Activated naive CD8-positive, alpha-beta T cell treated with anti-CD3 and anti-CD28 coated beads, Interleukin-2, amount 50 U/mL, for 16 hours (primary cell): ENCODE results near the gene PTPRH.
"Not testable (repeated sequence)": the region's sequence is repeated elsewhere in the genome, so short reads cannot be mapped to it uniquely, and the experiment has no call there.

Experiments
- DNase-seq: peaks from one replicate; pipeline ENCODE4 v3.0.0-alpha.2; 2020; ENCODE audit warnings: low read depth, low spot score

Gene PTPRH

DNA sequence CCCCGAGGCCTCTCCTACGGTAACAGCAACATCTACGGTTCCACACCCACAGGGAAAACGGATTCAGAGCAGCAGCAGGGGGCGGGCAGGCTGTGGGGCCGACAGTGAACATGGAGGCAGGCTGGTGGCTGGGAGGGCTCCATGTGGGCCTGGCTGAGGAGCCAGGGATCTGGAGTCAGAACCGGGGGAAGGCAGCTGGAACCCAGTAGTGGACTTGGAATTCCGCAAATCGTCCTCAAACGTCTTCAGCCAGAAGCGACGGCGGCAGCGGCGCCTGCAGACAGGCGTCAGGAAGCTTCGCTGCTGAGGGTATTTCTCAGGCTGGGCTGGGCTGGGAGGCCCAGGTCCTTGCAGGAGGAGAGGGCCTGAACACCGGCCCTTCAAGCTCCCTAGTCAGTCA, 17.5 kb upstream of the PTPRH start:
- DNase-seq = no peak

DNA sequence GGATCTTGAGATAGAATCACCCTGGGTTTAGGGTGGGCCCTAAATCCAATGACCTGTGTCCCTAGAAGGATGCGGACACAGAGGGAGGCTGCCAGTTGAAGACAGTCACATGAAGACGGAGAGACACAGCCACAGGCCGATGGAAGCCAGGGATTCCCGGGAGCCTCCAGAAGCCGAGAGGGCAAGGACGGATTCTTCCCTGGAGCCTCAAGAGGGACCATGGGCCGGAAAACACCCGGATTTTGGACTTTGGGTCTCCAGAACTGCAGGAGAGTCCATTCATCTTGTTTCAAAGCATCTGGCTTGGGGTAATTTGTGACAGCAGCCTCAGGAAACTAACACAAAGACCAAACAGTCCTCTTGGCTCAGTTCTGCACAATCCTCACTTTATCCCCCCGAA, 17.0 kb upstream of the PTPRH start:
- no peak for DNase-seq

DNA sequence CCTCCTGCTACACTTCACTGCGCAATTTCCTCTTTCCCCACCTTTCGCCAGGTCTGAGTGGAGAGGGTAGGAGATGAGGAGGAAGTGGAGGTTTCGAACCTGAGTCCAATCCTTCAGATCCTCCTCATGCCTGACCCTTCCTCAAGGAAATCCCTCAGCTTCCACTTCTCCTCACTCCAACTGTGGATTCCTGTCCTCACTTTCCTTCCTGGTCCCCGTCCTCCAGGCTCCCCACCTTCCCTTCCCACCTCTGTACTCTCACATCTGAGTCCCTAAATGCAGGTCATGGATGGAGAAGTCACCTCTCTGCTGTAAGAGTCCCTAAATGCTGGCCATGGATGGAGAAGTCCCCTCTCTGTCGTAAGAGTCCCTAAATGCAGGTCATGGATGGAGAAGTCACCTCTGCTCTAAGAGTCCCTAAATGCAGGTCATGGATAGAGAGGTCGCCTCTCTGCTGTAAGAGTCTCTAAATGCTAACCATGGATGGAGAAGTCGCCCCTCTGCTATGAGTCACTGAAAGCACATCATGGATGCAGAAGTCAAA, 16.2 kb upstream of the PTPRH start:
- DNase-seq = no peak

DNA sequence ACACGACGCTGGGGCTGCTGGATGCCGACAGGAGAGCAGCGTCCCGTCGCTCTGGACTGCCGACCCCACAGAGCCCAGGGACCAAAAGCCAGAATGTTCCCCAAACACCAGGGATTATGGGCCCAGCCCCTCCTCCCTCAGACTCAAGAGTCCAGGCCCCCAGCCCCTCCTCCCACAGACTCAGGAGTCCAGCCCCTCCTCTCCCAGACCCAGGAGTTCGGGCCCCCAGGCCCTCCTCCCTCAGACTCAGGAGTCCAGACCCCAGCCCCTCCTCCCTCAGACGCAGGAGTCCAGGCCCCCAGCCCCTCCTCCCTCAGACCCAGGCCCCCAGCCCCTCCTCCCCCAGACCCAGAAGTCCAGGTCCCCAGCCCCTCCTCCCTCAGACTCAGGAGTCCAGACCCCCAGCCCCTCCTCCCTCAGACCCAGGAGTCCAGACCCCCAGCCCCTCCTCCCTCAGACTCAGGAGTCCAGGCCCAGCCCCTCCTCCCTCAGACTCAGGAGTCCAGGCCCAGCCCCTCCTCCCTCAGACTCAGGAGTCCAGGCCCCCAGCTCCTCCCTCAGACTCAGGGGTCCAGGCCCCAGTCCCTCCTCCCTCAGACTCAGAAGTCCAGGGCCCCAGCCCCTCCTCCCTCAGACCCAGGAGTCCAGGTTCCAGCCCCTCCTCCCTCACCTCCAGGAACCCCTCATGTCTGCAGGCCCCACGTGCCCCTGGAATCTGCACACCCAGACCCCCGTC, 15.5 kb upstream of the PTPRH start:
- not testable (repeated sequence) for DNase-seq

DNA sequence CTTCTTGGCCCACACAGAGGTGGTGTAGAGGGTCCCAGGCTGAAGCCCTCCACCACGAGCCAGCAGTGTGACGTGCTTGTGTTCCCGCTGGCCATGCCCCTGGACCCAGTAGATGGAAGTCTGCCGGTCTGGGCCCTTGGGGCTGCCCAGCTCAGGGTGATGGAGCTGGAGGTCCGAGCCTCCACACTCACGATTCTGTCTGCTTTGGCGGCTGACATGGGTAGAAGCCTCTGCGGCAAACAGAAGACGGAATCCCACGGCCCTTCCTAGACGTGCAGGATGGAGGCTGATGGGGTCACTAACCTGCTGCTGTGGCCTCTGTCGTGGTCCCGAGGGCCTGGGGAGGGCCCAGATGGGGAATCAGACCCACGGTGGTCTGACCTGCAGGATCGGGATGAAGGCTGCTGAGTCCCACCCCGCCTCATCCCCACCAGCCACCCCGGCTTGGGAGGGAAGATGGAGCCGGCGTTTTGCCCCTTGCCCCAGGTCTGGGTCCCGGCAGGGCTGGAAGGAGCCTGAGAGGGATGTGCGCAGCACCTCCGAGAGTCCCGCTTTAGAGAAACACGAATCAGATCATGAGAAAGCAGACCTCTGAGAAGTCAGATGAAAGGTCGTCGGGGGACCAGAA, 14.9 kb upstream of the PTPRH start:
- DNase-seq = no peak

DNA sequence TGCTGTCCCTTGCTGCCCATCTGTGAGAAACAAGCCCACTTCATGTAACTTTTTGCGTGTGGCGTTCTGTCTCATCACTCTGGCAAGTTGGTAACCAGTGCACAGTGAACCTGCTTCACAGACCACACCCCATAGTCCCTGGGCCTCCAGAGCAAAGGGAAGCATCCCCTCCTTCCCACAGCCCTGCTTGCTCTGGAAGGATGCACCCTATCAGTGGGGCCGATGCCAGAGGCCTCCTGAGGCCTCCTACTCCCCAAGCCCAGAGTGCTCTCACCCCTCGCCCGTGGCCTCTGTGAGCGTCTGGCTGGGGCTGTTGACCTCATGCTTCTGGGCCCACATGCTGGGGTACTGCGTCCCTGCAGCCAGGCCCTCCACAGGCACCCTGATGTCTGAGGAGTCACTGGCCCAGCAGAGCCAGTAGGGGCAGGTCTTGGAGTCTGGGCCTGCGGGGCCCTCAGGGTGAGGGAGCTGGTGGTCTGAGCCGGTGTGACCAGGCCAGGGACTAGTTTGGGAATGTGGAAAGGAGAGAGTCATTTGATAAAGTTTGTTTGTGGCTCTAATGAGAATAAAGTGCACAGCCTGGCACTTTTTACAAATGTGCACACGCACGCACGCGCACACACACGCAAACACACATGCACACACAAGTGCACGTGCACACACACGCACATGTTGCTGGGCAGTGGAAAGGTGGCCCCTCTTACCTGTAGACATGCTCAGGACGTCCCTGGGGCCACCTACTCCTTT, 14.2 kb upstream of the PTPRH start:
- no peak for DNase-seq

DNA sequence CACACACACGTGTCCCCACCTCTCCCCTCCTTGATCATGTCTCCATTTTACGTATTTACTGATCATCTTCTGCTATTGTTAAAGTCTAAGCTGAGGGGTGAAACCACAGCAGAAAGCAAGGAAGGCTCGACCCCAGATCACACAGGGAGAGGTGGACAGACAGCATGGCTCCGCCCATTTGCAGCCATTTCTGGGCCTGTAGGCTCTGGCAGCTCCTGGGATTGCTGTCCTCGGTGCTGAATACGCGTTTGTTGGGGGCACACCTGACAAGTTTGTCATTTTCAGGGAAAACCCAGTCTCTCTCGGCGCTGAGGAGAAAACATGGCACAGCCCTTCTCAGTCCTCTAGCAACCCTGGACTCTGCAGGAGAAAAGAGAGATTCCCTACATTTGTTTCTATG, 11.2 kb upstream of the PTPRH start:
- no peak for DNase-seq

DNA sequence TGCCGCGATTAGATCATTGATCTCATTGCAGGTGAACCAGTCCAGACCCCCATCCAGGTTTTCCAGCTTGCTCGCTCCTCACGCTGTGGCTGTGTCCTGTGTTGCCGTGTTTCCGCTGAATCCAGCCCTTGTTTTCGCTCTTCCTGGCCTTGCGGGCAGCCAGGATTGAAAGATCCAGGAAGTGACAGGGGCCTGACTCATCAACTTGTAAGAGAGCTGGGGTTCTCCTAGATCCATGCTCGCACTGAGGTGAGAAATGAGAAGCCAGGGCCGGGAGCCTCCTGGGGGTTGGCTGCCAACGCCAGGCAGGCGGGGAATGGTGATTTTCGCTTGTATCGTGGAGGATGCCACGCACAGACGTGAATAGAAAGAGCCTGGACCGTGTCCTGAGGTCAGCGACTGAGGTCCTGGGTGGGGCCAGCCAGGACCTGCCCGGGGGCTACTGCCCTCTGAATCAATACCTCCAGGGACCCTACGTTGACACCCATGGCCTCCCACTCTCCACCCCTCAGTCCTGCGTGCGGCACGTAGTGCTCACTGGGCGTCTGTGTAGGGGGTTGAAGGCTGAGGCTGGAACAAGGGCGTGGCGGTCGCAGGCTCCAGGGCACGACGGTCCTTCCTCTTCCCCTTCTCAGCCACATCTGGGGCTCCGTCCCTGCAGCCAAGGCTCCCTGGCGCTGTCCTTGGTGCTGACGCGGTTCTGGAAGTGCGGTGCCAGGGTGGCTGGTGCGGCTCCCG, 7.3 kb upstream of the PTPRH start:
- DNase-seq = no peak

DNA sequence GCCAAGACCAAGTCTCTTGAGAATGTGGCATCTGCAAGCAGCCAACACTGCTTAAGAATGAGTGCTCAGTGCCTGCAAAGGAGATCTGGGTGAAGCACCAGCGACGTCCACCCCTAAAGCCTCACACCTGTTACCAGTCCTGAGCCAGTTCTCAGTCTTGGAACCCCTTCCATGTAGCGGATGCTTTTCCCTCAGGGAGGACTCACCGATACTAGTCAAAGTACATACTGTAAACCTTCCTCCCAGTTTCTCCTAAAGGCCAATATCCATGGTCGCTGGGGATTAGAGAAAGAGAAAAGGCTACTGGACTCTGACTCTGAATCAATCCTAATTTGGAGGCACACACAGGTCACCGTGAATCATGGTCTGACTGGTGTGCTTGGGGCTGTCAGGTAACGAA, 4.2 kb upstream of the PTPRH start:
- DNase-seq = no peak

DNA sequence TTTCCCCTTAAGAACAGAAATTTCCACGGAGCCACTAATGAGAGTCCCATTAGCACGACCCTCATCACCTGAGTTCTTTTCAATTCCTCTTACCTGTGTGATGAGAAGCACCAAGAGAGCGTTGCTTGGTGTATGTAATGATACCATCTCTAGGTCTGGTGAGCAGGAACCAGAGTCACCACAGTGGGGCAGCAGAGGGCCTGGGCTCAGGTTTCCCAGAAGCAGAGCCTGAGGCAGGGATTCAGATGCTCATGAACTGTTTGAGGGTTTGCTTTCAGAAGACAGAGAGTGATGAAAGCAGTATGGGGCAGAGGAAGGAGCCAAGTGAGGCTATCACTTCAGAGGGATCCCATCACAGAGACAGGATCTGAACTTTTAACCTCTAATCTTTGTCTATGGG, 3.1 kb upstream of the PTPRH start:
- DNase-seq = no peak

DNA sequence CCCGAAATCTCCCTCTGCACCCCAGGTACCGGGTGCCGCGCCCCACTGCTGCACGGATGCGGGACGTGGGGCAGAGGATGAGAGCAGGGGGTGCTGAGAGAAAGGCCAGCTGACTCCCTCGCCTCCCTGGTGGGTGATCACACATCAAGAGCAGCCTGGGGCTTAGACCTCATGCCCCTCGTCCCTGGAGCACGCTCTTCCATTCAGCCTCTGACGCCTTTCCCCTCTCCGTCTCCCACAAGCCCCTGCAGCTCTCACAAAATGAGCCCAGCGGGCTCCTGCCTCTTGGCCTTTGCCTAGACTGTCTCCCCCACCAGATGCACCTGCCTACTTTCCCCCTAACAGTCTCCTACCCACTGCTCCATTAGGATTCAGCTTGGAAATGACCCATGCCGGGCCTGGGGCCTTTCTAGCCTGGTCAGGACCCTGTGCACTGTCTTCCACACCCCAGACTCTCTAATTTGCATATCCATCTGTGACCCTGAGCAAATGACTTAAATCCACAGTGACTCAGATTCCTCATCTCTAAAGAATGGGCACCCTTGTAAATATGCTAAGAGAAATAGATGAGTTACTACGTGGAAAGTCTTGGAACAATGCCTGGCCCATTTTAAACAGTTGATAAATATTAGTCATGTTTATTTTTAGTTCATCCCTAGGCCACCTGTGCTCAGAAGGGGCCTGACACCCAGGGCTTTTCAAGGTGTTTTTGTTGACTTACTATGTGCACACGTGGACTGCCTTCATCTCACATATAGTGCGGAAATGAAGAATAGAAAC, 582 bp upstream of the PTPRH start:
- DNase-seq = no peak

DNA sequence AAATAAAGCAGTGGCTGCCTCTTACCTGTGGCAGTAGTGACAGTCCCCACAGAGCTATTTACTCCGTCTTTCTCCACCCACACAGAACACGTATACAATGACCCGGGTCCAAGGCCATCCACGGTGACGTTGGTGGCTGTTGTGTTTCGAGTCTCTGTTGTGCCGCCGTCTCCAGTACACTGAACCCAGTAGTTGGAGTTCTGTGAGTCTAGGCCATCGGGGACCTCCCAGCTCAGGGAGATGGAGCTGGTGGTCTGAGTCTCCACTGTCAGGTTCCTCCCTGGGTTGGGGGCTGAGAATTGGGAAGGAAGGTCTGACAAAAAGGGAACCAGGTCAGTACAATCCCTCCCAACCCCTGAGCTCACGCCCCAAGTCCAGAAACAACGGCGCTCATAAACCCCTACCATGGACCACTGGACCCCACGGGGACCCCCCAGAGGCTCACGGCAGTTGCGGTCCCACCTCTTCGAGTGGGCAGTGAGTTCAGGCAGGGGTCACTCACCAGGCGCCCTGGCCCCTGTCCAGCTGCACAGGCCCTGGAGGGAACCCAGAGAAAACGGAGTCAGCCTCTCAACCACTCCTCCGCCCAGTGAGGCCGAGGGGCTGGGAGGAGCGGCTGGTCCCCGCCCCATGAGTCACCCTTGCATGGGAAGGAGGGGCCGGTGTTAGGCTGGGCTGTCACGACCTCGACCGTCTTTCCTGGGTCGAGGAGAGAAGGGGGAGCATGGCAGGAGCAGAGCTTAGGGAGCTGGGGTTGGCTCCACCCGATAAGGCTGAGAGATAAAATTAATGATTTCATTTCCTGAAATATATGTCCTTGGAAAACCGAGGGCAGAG, 2.4 kb downstream of the PTPRH start:
- no peak for DNase-seq

DNA sequence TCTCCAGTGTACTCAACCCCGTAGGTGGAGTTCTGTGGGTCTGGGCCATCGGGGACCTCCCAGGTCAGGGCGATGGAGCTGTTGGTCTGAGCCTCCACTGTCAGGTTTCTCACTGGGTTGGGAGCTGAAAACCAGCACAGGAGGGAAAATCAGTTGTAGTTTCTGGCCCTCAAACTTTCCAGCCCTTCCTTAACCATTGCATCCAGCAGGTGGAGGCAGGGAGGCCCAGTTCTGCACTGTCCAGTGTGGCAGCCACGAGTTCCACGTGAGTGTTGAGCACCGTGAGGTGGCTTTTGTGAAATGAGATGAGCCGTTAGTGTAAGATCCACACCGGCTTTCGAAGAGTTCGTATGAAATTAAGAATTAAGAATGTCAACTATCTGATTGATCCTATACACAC, 7.1 kb downstream of the PTPRH start:
- DNase-seq = not testable (repeated sequence)

DNA sequence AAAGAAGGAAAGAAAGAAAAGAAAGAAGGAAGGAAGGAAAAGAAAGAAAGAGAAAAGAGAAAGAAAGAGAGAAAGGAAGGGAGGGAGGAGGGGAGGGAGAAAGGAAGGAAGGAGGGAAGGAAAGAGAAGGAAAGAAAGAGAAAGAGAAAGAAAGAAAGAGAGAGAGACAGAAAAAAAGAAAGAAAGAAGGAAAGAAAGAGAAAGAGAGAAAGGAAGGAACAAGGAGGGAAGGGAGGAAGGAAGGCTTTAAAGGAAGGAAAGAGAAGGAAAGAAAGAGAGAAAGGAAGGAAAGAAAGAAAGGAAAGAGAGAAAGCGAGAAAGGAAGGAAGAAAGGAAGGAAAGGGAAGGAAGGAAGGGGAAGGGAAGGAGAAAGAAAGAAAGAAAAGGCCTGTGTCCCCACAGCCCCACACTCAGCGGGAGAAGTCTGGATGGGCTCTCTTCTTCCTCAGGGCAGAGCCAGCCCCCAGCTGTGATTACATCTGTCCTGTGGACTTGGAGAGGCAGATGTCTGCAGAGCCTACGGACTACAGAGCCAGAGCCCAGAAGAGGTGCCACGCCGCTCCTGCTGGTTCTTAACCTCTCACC, 9.6 kb downstream of the PTPRH start:
- DNase-seq = no peak

DNA sequence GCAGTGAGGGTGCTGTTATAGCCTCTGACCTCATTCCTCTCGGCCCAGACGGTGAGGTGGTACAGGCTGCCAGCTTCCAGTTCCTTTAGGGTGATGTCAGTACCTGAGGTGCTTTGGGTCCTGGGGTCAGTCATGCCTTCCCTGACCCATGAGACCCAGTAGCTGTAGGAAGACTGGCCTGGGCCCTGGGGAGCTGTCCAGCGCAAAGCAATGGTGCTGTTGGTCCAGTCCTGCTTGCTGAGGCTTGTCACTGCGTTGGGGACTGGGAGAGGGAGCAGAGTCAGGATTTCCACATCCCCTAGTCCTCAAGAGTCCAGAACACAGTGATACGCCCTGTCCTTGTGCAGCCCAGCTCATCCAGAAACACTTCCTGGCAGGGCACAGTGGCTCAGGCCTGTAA, 10.7 kb downstream of the PTPRH start:
- no peak for DNase-seq

DNA sequence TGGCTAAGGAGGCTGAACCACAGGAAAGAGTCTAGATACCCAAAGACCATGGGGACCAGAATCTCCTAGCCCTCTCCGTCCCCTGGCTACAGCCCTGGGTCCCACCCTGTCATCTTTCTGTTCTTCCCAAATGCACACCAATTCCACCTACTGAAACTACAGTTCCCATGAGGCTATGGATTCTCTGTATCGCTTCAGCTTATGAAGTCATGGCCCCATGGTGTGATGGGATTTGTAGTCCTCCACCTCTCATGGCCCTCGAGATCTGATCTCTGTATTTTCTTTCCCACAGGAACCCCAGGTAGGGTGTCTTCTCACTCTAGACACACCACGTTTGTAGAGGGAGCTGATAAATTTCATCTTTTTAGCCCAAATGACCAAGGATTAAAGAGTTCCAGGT, 11.8 kb downstream of the PTPRH start:
- DNase-seq = no peak

DNA sequence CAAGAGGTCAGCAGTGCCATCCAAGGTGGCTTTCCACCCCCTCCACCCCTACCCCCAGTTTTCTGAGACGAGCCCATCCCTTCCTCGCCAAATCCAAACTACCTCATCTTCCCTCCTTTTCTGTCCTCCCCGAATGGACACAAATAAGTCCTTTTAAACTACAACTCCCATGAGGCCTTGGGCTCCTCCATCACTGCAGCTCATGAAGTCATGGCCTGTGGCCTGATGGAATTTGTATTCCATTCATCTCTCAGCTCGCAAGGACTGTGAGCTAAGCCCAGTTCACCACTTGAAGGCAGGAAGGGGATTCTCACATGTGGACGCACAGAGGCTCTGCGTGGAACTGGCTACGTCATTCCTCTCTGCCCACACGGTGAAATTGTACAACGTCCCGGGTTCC, 12.5 kb downstream of the PTPRH start:
- no peak for DNase-seq

DNA sequence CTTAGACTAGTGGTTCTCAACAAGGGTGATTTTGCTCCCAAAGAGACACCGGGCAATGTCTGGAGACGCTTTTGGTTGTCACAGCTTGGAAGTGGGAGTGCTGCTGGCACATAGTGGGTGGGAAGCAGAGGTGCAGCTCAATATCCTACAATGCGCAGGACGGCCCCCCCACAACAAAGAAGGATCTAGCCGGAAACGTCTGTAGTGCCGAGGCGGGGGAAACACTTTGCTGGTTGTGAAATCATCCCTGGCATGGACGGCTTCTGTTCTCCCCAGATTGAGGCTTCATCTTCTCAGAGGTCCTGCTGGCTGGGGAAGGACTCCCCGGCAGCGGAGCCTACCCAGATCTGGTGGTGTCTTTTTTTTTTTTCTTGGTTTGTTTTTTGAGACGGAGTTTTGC, 15.8 kb downstream of the PTPRH start:
- no peak for DNase-seq

DNA sequence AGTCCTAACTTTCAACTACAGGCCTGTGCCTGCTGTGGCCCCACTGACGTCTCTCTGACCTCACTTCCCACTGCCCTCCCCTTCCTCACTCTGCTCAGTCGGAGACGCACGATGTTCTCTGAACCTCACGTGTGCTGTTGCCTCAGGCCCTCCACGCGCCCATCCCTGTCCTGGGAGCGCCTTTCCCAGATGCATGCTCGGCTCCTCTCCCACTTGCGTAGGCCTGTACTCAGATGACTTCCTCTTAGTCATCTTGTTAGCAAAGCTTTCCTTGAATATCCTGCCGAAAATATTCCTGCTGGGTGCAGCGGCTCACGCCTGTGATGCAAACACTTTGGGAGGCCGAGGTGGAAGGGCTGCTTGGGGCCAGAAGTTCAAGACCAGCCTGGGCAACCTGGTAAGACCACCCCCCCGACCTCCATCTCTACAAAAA, 19.9 kb downstream of the PTPRH start:
- no peak for DNase-seq

DNA sequence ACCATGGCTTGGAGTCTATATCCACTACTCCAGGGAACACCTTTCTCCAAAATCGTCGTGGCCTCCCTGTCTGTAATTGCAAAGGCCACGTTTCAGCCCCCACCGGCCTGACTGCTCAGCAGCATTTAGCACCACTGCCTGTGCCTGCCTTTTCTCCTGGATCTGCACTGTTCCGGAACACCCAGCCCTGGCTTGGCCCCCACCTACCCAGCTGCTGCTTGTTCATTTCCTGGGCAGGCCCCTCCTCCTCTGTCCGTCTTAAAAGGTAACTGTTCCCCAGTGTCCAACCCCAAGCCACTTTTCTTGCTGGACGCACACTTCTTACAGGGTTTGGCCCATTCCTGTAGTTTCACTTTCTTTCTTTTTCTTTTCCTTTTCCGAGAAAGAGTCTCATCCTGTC, 20.7 kb downstream of the PTPRH start:
- DNase-seq = no peak
